ENCODE data around the gene NDUFS7.

Gene NDUFS7

DNA sequence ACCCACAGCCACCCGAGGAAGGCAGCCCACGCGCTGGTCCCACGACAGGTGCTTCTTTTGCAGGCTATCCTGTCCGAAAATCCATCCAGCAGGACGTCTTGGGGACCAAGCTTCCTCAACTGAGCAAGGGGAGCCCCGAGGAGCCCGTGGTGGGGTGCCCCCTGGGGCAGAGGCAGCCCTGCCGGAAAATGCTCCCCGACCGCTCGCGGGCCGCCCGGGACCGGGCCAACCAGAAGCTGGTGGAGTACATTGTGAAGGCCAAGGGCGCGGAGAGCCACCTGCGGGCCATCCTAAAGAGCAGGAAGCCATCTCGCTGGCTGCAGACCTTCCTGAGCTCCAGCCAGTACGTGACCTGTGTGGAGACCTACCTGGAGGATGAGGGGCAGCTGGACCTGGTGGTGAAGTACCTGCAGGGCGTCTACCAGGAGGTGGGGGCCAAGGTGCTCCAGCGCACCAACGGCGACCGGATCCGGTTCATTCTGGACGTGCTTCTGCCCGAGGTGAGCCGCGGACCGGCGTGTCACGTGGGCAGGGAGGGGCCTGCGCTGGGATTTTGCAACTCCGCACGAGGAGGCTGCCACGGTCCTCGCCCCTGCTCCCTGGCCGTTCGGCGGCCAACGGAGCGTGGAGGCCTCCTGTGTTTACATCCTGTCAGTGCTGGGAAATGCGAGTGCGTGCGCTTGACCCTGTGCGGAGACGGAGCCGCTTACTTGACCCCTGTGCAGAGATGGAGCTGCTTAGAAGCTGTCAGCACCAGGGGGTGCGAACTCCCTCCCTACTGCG is 12.9 kb upstream of the NDUFS7 start:
- no peak for TF ChIP-seq TCF4 (CRISPR knock-in tag; IDR thresholded peaks at IDR 0.05; ENCODE audit: borderline replicate concordance)
- no peak for ATAC-seq

DNA sequence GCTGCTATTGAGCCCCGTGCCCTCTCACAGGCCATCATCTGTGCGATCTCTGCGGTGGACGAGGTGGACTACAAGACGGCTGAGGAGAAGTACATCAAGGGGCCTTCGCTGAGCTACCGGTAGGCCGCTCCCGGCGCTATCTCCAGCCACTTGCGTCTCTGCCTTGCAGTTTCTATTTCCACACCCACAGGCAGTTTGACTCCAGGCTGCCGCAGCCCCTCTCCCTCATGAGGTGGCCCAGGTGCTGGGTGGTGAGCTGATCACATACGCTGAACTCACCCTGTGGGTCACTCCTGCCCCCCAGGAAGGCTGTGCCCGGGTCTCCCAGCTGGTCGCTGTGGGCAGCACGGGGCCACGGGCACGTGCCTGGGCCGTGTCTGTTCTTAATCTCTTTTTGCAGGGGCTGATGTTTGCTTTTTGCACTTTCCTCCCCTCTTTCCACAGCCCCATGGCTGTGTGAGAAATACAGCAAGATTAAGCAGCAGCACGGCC is 10.6 kb upstream of the NDUFS7 start:
- no peak for ATAC-seq
- TF ChIP-seq ZNF8 (CRISPR knock-in tag; IDR thresholded peaks at IDR 0.05) (no peak), ARNTL (CRISPR knock-in tag; IDR thresholded peaks at IDR 0.05; ENCODE audit: borderline replicate concordance, low read depth) (no peak), TCF4 (CRISPR knock-in tag; IDR thresholded peaks at IDR 0.05; ENCODE audit: borderline replicate concordance) (no peak), SNAI2 (CRISPR knock-in tag; IDR thresholded peaks at IDR 0.05) (no peak), ZFP3 (CRISPR knock-in tag; IDR thresholded peaks at IDR 0.05) (no peak), BACH2 (CRISPR knock-in tag; IDR thresholded peaks at IDR 0.05; ENCODE audit: borderline replicate concordance) (no peak), PPARA (CRISPR knock-in tag; IDR thresholded peaks at IDR 0.05; ENCODE audit: borderline replicate concordance) (no peak), TOX (CRISPR knock-in tag; IDR thresholded peaks at IDR 0.05; ENCODE audit: borderline replicate concordance) (no peak), RARB (CRISPR knock-in tag; IDR thresholded peaks at IDR 0.05) (no peak), OSR1 (CRISPR knock-in tag; IDR thresholded peaks at IDR 0.05) (no peak), ESRRG (CRISPR knock-in tag; IDR thresholded peaks at IDR 0.05) (no peak), ZFP30 (CRISPR knock-in tag; IDR thresholded peaks at IDR 0.05) (no peak), ZNF565 (CRISPR knock-in tag; conservative IDR thresholded peaks at IDR 0.05; ENCODE audit: low read depth) (no peak)
- TF ChIP-seq, protein P1, sequence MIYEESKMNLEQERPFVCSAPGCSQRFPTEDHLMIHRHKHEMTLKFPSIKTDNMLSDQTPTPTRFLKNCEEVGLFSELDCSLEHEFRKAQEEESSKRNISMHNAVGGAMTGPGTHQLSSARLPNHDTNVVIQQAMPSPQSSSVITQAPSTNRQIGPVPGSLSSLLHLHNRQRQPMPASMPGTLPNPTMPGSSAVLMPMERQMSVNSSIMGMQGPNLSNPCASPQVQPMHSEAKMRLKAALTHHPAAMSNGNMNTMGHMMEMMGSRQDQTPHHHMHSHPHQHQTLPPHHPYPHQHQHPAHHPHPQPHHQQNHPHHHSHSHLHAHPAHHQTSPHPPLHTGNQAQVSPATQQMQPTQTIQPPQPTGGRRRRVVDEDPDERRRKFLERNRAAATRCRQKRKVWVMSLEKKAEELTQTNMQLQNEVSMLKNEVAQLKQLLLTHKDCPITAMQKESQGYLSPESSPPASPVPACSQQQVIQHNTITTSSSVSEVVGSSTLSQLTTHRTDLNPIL (CRISPR knock-in tag; IDR thresholded peaks at IDR 0.05; ENCODE audit: low read depth), result no peak
- TF ChIP-seq, protein P2, sequence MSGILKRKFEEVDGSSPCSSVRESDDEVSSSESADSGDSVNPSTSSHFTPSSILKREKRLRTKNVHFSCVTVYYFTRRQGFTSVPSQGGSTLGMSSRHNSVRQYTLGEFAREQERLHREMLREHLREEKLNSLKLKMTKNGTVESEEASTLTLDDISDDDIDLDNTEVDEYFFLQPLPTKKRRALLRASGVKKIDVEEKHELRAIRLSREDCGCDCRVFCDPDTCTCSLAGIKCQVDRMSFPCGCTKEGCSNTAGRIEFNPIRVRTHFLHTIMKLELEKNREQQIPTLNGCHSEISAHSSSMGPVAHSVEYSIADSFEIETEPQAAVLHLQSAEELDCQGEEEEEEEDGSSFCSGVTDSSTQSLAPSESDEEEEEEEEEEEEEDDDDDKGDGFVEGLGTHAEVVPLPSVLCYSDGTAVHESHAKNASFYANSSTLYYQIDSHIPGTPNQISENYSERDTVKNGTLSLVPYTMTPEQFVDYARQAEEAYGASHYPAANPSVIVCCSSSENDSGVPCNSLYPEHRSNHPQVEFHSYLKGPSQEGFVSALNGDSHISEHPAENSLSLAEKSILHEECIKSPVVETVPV (CRISPR knock-in tag; IDR thresholded peaks at IDR 0.05), result no peak
- TF ChIP-seq, protein P3, sequence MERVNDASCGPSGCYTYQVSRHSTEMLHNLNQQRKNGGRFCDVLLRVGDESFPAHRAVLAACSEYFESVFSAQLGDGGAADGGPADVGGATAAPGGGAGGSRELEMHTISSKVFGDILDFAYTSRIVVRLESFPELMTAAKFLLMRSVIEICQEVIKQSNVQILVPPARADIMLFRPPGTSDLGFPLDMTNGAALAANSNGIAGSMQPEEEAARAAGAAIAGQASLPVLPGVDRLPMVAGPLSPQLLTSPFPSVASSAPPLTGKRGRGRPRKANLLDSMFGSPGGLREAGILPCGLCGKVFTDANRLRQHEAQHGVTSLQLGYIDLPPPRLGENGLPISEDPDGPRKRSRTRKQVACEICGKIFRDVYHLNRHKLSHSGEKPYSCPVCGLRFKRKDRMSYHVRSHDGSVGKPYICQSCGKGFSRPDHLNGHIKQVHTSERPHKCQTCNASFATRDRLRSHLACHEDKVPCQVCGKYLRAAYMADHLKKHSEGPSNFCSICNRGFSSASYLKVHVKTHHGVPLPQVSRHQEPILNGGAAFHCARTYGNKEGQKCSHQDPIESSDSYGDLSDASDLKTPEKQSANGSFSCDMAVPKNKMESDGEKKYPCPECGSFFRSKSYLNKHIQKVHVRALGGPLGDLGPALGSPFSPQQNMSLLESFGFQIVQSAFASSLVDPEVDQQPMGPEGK (CRISPR knock-in tag; IDR thresholded peaks at IDR 0.05; ENCODE audit: borderline replicate concordance), result no peak

DNA sequence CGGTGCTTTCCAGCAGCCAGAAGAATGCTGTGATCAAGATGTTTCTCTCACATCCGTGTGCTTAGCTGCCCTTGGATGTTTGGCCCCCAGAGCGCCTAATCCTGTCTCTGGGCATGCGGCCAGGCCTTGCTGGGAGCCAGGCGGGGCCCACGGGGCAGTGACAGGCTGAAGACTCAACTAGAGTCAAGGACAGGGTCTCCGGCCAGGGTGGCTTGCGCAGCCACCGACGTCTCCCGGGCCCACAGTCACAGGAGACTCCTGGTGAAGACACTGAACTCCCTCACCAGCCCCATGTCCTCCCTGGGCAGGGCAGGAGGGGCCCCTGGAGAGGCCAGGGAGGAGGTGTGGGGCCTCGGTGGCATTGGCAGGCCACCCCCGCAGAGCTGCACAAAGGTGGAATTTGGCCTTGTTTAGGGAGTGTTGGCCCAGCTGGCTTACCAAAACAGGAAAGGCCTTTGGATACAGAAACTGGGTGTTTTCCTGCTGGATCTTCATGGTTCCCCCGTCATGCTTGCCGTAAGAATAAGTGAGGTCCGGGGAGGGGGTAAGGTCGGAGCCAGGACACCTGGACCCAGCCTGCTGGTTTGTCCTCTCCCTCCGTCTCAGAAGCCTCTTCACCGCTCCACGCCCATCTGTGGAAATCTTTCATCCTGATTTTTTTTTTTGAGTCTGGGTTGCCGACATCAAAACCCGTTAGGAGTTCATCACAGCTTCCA is 10.0 kb upstream of the NDUFS7 start:
- no peak for ATAC-seq
- TF ChIP-seq, protein P3 (CRISPR knock-in tag; IDR thresholded peaks at IDR 0.05; ENCODE audit: borderline replicate concordance), result no peak
- TF ChIP-seq ZFP30 (CRISPR knock-in tag; IDR thresholded peaks at IDR 0.05) (no peak), ZNF565 (CRISPR knock-in tag; conservative IDR thresholded peaks at IDR 0.05; ENCODE audit: low read depth) (no peak), RARB (CRISPR knock-in tag; IDR thresholded peaks at IDR 0.05) (no peak), ZNF70 (CRISPR knock-in tag; IDR thresholded peaks at IDR 0.05) (no peak), ARNTL (CRISPR knock-in tag; IDR thresholded peaks at IDR 0.05; ENCODE audit: borderline replicate concordance, low read depth) (no peak), GLIS3 (CRISPR knock-in tag; IDR thresholded peaks at IDR 0.05) (no peak), PPARA (CRISPR knock-in tag; IDR thresholded peaks at IDR 0.05; ENCODE audit: borderline replicate concordance) (no peak), ISL1 (CRISPR knock-in tag; IDR thresholded peaks at IDR 0.05) (no peak), ESRRG (CRISPR knock-in tag; IDR thresholded peaks at IDR 0.05) (no peak), OSR1 (CRISPR knock-in tag; IDR thresholded peaks at IDR 0.05) (no peak), ZFP3 (CRISPR knock-in tag; IDR thresholded peaks at IDR 0.05) (no peak), BACH2 (CRISPR knock-in tag; IDR thresholded peaks at IDR 0.05; ENCODE audit: borderline replicate concordance) (no peak), TCF4 (CRISPR knock-in tag; IDR thresholded peaks at IDR 0.05; ENCODE audit: borderline replicate concordance) (no peak)
- TF ChIP-seq, protein P1 (CRISPR knock-in tag; IDR thresholded peaks at IDR 0.05; ENCODE audit: low read depth), result no peak
- TF ChIP-seq, protein P2 (CRISPR knock-in tag; IDR thresholded peaks at IDR 0.05), result no peak
- TF ChIP-seq, protein P4, sequence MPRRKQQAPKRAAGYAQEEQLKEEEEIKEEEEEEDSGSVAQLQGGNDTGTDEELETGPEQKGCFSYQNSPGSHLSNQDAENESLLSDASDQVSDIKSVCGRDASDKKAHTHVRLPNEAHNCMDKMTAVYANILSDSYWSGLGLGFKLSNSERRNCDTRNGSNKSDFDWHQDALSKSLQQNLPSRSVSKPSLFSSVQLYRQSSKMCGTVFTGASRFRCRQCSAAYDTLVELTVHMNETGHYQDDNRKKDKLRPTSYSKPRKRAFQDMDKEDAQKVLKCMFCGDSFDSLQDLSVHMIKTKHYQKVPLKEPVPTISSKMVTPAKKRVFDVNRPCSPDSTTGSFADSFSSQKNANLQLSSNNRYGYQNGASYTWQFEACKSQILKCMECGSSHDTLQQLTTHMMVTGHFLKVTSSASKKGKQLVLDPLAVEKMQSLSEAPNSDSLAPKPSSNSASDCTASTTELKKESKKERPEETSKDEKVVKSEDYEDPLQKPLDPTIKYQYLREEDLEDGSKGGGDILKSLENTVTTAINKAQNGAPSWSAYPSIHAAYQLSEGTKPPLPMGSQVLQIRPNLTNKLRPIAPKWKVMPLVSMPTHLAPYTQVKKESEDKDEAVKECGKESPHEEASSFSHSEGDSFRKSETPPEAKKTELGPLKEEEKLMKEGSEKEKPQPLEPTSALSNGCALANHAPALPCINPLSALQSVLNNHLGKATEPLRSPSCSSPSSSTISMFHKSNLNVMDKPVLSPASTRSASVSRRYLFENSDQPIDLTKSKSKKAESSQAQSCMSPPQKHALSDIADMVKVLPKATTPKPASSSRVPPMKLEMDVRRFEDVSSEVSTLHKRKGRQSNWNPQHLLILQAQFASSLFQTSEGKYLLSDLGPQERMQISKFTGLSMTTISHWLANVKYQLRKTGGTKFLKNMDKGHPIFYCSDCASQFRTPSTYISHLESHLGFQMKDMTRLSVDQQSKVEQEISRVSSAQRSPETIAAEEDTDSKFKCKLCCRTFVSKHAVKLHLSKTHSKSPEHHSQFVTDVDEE (CRISPR knock-in tag; IDR thresholded peaks at IDR 0.05), result no peak
